ENCODE measurements around the gene RBM24.

- TF ChIP-seq NFRKB (IDR thresholded peaks at IDR 0.05) (no peak), FOXK2 (IDR thresholded peaks at IDR 0.05) (no peak), BHLHE40 (IDR thresholded peaks at IDR 0.05; ENCODE audit: borderline replicate concordance) (no peak), LEF1 (IDR thresholded peaks at IDR 0.05; ENCODE audit: borderline replicate concordance) (no peak), CTBP1 (IDR thresholded peaks at IDR 0.05; ENCODE audit: borderline replicate concordance) (no peak)
Measured at GRCh38 chr6:17242087-17242486, 39.1 kb upstream of the RBM24 start.

Measured in HEK293T (cell line).